ENCODE measurements around the gene ZNF691.

ZNF691 gene

GRCh38 chr1:42845193-42845592 is 1.2 kb upstream of the ZNF691 start:
- Histone ChIP-seq H3K4me1 (ENCODE audit: control insufficient read depth in 1 of 2, insufficient read depth in 2 of 2, low read length in 2 of 2) (peaks cover 7 to 15% of the 10 kb centered on the region in 2 donors), H3K9me3 (ENCODE audit: control insufficient read depth in 1 of 2, low read length in 2 of 2) (no peaks in the 10 kb centered on the region), H3K36me3 (ENCODE audit: control insufficient read depth in 1 of 2, insufficient read depth in 2 of 2, low read length in 2 of 2) (peaks cover 0 to 8% of the 10 kb centered on the region in 2 donors), H3K4me3 (ENCODE audit: low read depth in 1 of 2, low read length in 2 of 2) (no peak overlapping the region), H3K27me3 (ENCODE audit: control insufficient read depth in 1 of 2, insufficient read depth in 2 of 2, low read length in 2 of 2) (no peaks in the 10 kb centered on the region), H3K9ac (ENCODE audit: low read depth in 1 of 2, low read length in 2 of 2) (no peak overlapping the region), H3K27ac (ENCODE audit: low read depth, low read length) (no peak overlapping the region)

- Histone ChIP-seq H3K27ac (ENCODE audit: low read depth, low read length) (no peak overlapping the region), H3K27me3 (ENCODE audit: control insufficient read depth in 1 of 2, insufficient read depth in 2 of 2, low read length in 2 of 2) (no peaks in the 10 kb centered on the region), H3K4me3 (ENCODE audit: low read depth in 1 of 2, low read length in 2 of 2) (peak overlapping the region; percentile 74 to 90), H3K9ac (ENCODE audit: low read depth in 1 of 2, low read length in 2 of 2) (peak overlapping the region in 1 of 2 donors; percentile 35), H3K4me1 (ENCODE audit: control insufficient read depth in 1 of 2, insufficient read depth in 2 of 2, low read length in 2 of 2) (peaks cover 7 to 15% of the 10 kb centered on the region in 2 donors), H3K36me3 (ENCODE audit: control insufficient read depth in 1 of 2, insufficient read depth in 2 of 2, low read length in 2 of 2) (peaks cover under 1 to 8% of the 10 kb centered on the region in 2 donors), H3K9me3 (ENCODE audit: control insufficient read depth in 1 of 2, low read length in 2 of 2) (no peaks in the 10 kb centered on the region)
Observed at GRCh38 chr1:42845866-42846256, 552 bp upstream of the ZNF691 start.

GRCh38 chr1:42847111-42847595 is 740 bp downstream of the ZNF691 start:
- Histone ChIP-seq H3K36me3 (ENCODE audit: control insufficient read depth in 1 of 2, insufficient read depth in 2 of 2, low read length in 2 of 2) (peaks cover 9 to 19% of the 10 kb centered on the region in 2 donors), H3K27ac (ENCODE audit: low read depth, low read length) (no peak overlapping the region), H3K4me1 (ENCODE audit: control insufficient read depth in 1 of 2, insufficient read depth in 2 of 2, low read length in 2 of 2) (peaks cover 7 to 15% of the 10 kb centered on the region in 2 donors)

GRCh38 chr1:42847721-42848460 is 1.5 kb downstream of the ZNF691 start:
- H3K27ac ChIP-seq (ENCODE audit: low read depth, low read length) = no peak overlapping the region

More at GRCh38 chr1:42847111-42847595, 740 bp downstream of the ZNF691 start:
- no peaks in the 10 kb centered on the region for H3K9me3 ChIP-seq (ENCODE audit: control insufficient read depth in 1 of 2, low read length in 2 of 2)
- peak overlapping the region; percentile 74 to 90 for H3K4me3 ChIP-seq (ENCODE audit: low read depth in 1 of 2, low read length in 2 of 2)
- no peaks in the 10 kb centered on the region for H3K27me3 ChIP-seq (ENCODE audit: control insufficient read depth in 1 of 2, insufficient read depth in 2 of 2, low read length in 2 of 2)
- H3K9ac ChIP-seq (ENCODE audit: low read depth in 1 of 2, low read length in 2 of 2) = peak overlapping the region; percentile 79 to 84

GRCh38 chr1:42848823-42849537 is 2.6 kb downstream of the ZNF691 start:
- H3K4me3 ChIP-seq (ENCODE audit: low read depth in 1 of 2, low read length in 2 of 2) = no peak overlapping the region
- no peak overlapping the region for H3K9ac ChIP-seq (ENCODE audit: low read depth in 1 of 2, low read length in 2 of 2)
- H3K36me3 ChIP-seq (ENCODE audit: control insufficient read depth in 1 of 2, insufficient read depth in 2 of 2, low read length in 2 of 2) = peaks cover 9 to 19% of the 10 kb centered on the region in 2 donors
- H3K27me3 ChIP-seq (ENCODE audit: control insufficient read depth in 1 of 2, insufficient read depth in 2 of 2, low read length in 2 of 2) = no peaks in the 10 kb centered on the region
- H3K4me1 ChIP-seq (ENCODE audit: control insufficient read depth in 1 of 2, insufficient read depth in 2 of 2, low read length in 2 of 2) = peaks cover 7 to 15% of the 10 kb centered on the region in 2 donors
- H3K9me3 ChIP-seq (ENCODE audit: control insufficient read depth in 1 of 2, low read length in 2 of 2) = no peaks in the 10 kb centered on the region
- no peak overlapping the region for H3K27ac ChIP-seq (ENCODE audit: low read depth, low read length)

More at GRCh38 chr1:42847721-42848460, 1.5 kb downstream of the ZNF691 start:
- H3K4me1 ChIP-seq (ENCODE audit: control insufficient read depth in 1 of 2, insufficient read depth in 2 of 2, low read length in 2 of 2) = peaks cover 7 to 15% of the 10 kb centered on the region in 2 donors
- H3K36me3 ChIP-seq (ENCODE audit: control insufficient read depth in 1 of 2, insufficient read depth in 2 of 2, low read length in 2 of 2) = peaks cover 9 to 19% of the 10 kb centered on the region in 2 donors
- H3K9ac ChIP-seq (ENCODE audit: low read depth in 1 of 2, low read length in 2 of 2) = no peak overlapping the region
- H3K9me3 ChIP-seq (ENCODE audit: control insufficient read depth in 1 of 2, low read length in 2 of 2) = no peaks in the 10 kb centered on the region
- H3K27me3 ChIP-seq (ENCODE audit: control insufficient read depth in 1 of 2, insufficient read depth in 2 of 2, low read length in 2 of 2) = no peaks in the 10 kb centered on the region
- H3K4me3 ChIP-seq (ENCODE audit: low read depth in 1 of 2, low read length in 2 of 2) = peak overlapping the region in 1 of 2 donors; percentile 90

GRCh38 chr1:42849944-42850343 is 3.5 kb downstream of the ZNF691 start:
- Histone ChIP-seq H3K9ac (ENCODE audit: low read depth in 1 of 2, low read length in 2 of 2) (no peak overlapping the region), H3K27me3 (ENCODE audit: control insufficient read depth in 1 of 2, insufficient read depth in 2 of 2, low read length in 2 of 2) (no peaks in the 10 kb centered on the region), H3K9me3 (ENCODE audit: control insufficient read depth in 1 of 2, low read length in 2 of 2) (no peaks in the 10 kb centered on the region), H3K4me1 (ENCODE audit: control insufficient read depth in 1 of 2, insufficient read depth in 2 of 2, low read length in 2 of 2) (peaks cover 7 to 15% of the 10 kb centered on the region in 2 donors), H3K4me3 (ENCODE audit: low read depth in 1 of 2, low read length in 2 of 2) (no peak overlapping the region), H3K36me3 (ENCODE audit: control insufficient read depth in 1 of 2, insufficient read depth in 2 of 2, low read length in 2 of 2) (peaks cover 9 to 19% of the 10 kb centered on the region in 2 donors), H3K27ac (ENCODE audit: low read depth, low read length) (no peak overlapping the region)

GRCh38 chr1:42851420-42851819 is 5.0 kb downstream of the ZNF691 start:
- H3K9me3 ChIP-seq (ENCODE audit: control insufficient read depth in 1 of 2, low read length in 2 of 2) = peaks cover 0 to 5% of the 10 kb centered on the region in 2 donors
- H3K4me3 ChIP-seq (ENCODE audit: low read depth in 1 of 2, low read length in 2 of 2) = no peak overlapping the region
- H3K27me3 ChIP-seq (ENCODE audit: control insufficient read depth in 1 of 2, insufficient read depth in 2 of 2, low read length in 2 of 2) = no peaks in the 10 kb centered on the region
- no peak overlapping the region for H3K27ac ChIP-seq (ENCODE audit: low read depth, low read length)
- peaks cover 9 to 19% of the 10 kb centered on the region in 2 donors for H3K36me3 ChIP-seq (ENCODE audit: control insufficient read depth in 1 of 2, insufficient read depth in 2 of 2, low read length in 2 of 2)
- H3K9ac ChIP-seq (ENCODE audit: low read depth in 1 of 2, low read length in 2 of 2) = no peak overlapping the region
- H3K4me1 ChIP-seq (ENCODE audit: control insufficient read depth in 1 of 2, insufficient read depth in 2 of 2, low read length in 2 of 2) = peaks cover 7 to 11% of the 10 kb centered on the region in 2 donors

GRCh38 chr1:42851960-42852607 is 5.7 kb downstream of the ZNF691 start:
- Histone ChIP-seq H3K27ac (ENCODE audit: low read depth, low read length) (no peak overlapping the region), H3K36me3 (ENCODE audit: control insufficient read depth in 1 of 2, insufficient read depth in 2 of 2, low read length in 2 of 2) (peaks cover 9 to 19% of the 10 kb centered on the region in 2 donors), H3K4me3 (ENCODE audit: low read depth in 1 of 2, low read length in 2 of 2) (no peak overlapping the region), H3K27me3 (ENCODE audit: control insufficient read depth in 1 of 2, insufficient read depth in 2 of 2, low read length in 2 of 2) (no peaks in the 10 kb centered on the region), H3K4me1 (ENCODE audit: control insufficient read depth in 1 of 2, insufficient read depth in 2 of 2, low read length in 2 of 2) (peaks cover 3 to 10% of the 10 kb centered on the region in 2 donors), H3K9ac (ENCODE audit: low read depth in 1 of 2, low read length in 2 of 2) (no peak overlapping the region), H3K9me3 (ENCODE audit: control insufficient read depth in 1 of 2, low read length in 2 of 2) (peaks cover 0 to 5% of the 10 kb centered on the region in 2 donors)

GRCh38 chr1:42852608-42852980 is 6.2 kb downstream of the ZNF691 start:
- H3K36me3 ChIP-seq (ENCODE audit: control insufficient read depth in 1 of 2, insufficient read depth in 2 of 2, low read length in 2 of 2) = peaks cover 9 to 19% of the 10 kb centered on the region in 2 donors
- H3K27ac ChIP-seq (ENCODE audit: low read depth, low read length) = no peak overlapping the region
- H3K4me3 ChIP-seq (ENCODE audit: low read depth in 1 of 2, low read length in 2 of 2) = no peak overlapping the region
- no peak overlapping the region for H3K9ac ChIP-seq (ENCODE audit: low read depth in 1 of 2, low read length in 2 of 2)
- H3K9me3 ChIP-seq (ENCODE audit: control insufficient read depth in 1 of 2, low read length in 2 of 2) = peaks cover 0 to 5% of the 10 kb centered on the region in 2 donors
- H3K4me1 ChIP-seq (ENCODE audit: control insufficient read depth in 1 of 2, insufficient read depth in 2 of 2, low read length in 2 of 2) = peaks cover 0 to 5% of the 10 kb centered on the region in 2 donors
- no peaks in the 10 kb centered on the region for H3K27me3 ChIP-seq (ENCODE audit: control insufficient read depth in 1 of 2, insufficient read depth in 2 of 2, low read length in 2 of 2)

All from duodenal mucosa (tissue), 2 donors.